HepG2 (cell line): Measurements from ENCODE around the gene LYRM7. TPM values are rescaled to one million over a fixed set of nuclear protein-coding genes. Genes with fewer than 3 reads are reported as not detected.

Source experiments
- ATAC-seq: fragments of 200-7000 bp; cut with Tn5 transposase; 3 replicates; pipeline ENCODE4 v1.9.1; 2020; ENCODE audit warnings: mild to moderate bottlenecking, moderate library complexity
- BruUV-seq: library from RNA; stranded (reverse); fragments of 400-500 nt; replicated peaks from 2 replicates; lab custom pipeline; 2021; lab: Mats Ljungman, UMichigan
- CTCF ChIA-PET: fragments of 300-600 bp; formaldehyde crosslinking; extraction: SDS; loops from one replicate; lab custom pipeline; 2021; ENCODE audit warnings: low total read pairs, inconsistent platforms, low intra/inter-chr PET ratio; lab: Yijun Ruan, JAX
- POLR2A ChIA-PET: fragments of 350-600 bp; sonication (Branson Sonifier 250); formaldehyde crosslinking; loops from one replicate; lab custom pipeline; 2020; ENCODE audit warnings: antibody characterized with exemption, inconsistent platforms; lab: Yijun Ruan, JAX
- DNase-seq: peaks from one replicate; pipeline ENCODE4 v3.0.0-alpha.2; 2015; ENCODE audit warnings: low spot score
- FAIRE-seq: peaks from 3 replicates; lab custom pipeline; 2011; peaks lifted over from hg19 to GRCh38; lab: Jason Lieb, UNC
- H2AFZ ChIP-seq: one replicate; pipeline ENCODE4 v1.6.1; 2011; ENCODE audit warnings: low read length, inconsistent platforms
- H3K27ac ChIP-seq: fragments of 300-600 bp; 3 replicates; pipeline ENCODE4 v1.8.0; 2011; ENCODE audit warnings: mixed run types, mild to moderate bottlenecking, mixed read lengths, low read length, inconsistent platforms; ENCODE audit not compliant: insufficient read depth; ENCODE audit errors: extremely low read length
- H3K27me3 ChIP-seq, 2 experiments: fragments of 200-600 bp in 1 of 2; 2 replicates in 1 of 2; 3 replicates in 1 of 2; pipeline versions ENCODE4 v1.6.0 to v1.8.0; 2011; ENCODE audit warnings: low read length in 2 of 2, mild to moderate bottlenecking in 2 of 2, moderate library complexity in 2 of 2, inconsistent platforms in 1 of 2; ENCODE audit not compliant: insufficient read depth in 2 of 2, control insufficient read depth in 1 of 2
- H3K36me3 ChIP-seq, 2 experiments: fragments of 200-600 bp in 1 of 2; replicated peaks in 1 of 2; 2 replicates in 1 of 2; 3 replicates in 1 of 2; pipeline versions ENCODE4 v1.5.1 to v1.8.0; 2011; ENCODE audit warnings: low read length in 2 of 2, inconsistent platforms in 1 of 2; ENCODE audit not compliant: insufficient read depth in 2 of 2, control insufficient read depth in 1 of 2
- H3K4me1 ChIP-seq: 2 replicates; pipeline ENCODE4 v1.5.1; 2012; ENCODE audit warnings: low read length, inconsistent platforms; ENCODE audit not compliant: insufficient read depth
- H3K4me2 ChIP-seq: 2 replicates; pipeline ENCODE4 v1.6.0; 2011; ENCODE audit warnings: low read depth, low read length, inconsistent platforms
- H3K4me3 ChIP-seq, 3 experiments: fragments of 200-600 bp in 1 of 3; sonication (generic), shearing (Covaris generic) in 1 of 3; replicated peaks in 1 of 3; 2 replicates each; pipeline ENCODE4 v1.5.1; 2011 to 2016; ENCODE audit warnings: low read length in 3 of 3, inconsistent platforms in 2 of 3, low read depth in 2 of 3, mild to moderate bottlenecking in 2 of 3, control low read depth in 1 of 3, mixed read lengths in 1 of 3; ENCODE audit not compliant: insufficient read depth in 1 of 3
- H3K79me2 ChIP-seq: one replicate; pipeline ENCODE4 v1.6.1; 2011; ENCODE audit warnings: low read length, inconsistent platforms; ENCODE audit not compliant: insufficient read depth
- H3K9ac ChIP-seq: 2 replicates; pipeline ENCODE4 v1.6.0; 2011; ENCODE audit warnings: mild to moderate bottlenecking, low read depth, low read length, inconsistent platforms; ENCODE audit not compliant: insufficient read depth
- H3K9me3 ChIP-seq: 2 replicates; pipeline ENCODE4 v1.5.1; 2012; ENCODE audit warnings: mild to moderate bottlenecking, low read length
- H4K20me1 ChIP-seq: 2 replicates; pipeline ENCODE4 v1.6.0; 2011; ENCODE audit warnings: inconsistent platforms, mild to moderate bottlenecking, low read length, moderate library complexity; ENCODE audit not compliant: insufficient read depth
- BRD4 ChIP-seq: sonication (generic); formaldehyde crosslinking; IDR thresholded peaks from 2 replicates; pipeline ENCODE4 v1.4.0; 2020; ENCODE audit warnings: missing genetic modification reagents
- CEBPB ChIP-seq: IDR thresholded peaks from 2 replicates; pipeline ENCODE4 v1.6.1; 2011; ENCODE audit warnings: low read depth, low read length, improper control_type of control experiment, borderline replicate concordance
- ELF1 ChIP-seq: sonication (generic); formaldehyde crosslinking; IDR thresholded peaks from 2 replicates; pipeline ENCODE4 v1.4.0; 2020; ENCODE audit warnings: missing genetic modification reagents
- ELF3 ChIP-seq: IDR thresholded peaks from 2 replicates; pipeline ENCODE4 v1.6.1; 2016; ENCODE audit warnings: missing genetic modification reagents, missing compliant biosample characterization
- FIP1L1 ChIP-seq: fragments of 200-400 bp; formaldehyde crosslinking; IDR thresholded peaks from 2 replicates; pipeline ENCODE4 v1.6.1; 2018; ENCODE audit warnings: low read depth, mild to moderate bottlenecking, low read length, moderate library complexity, borderline replicate concordance; ENCODE audit not compliant: insufficient read depth
- JDP2 ChIP-seq: sonication (generic); formaldehyde crosslinking; IDR thresholded peaks from 2 replicates; pipeline ENCODE4 v1.8.1; 2022; ENCODE audit warnings: missing genetic modification reagents, borderline replicate concordance
- MED8 ChIP-seq: sonication (generic); formaldehyde crosslinking; IDR thresholded peaks from 2 replicates; pipeline ENCODE4 v1.8.1; 2023; ENCODE audit warnings: mild to moderate bottlenecking, missing genetic modification reagents; ENCODE audit not compliant: insufficient replicate concordance
- MIER2 ChIP-seq: IDR thresholded peaks from 2 replicates; pipeline ENCODE4 v1.6.1; 2016; ENCODE audit warnings: missing biosample characterization, missing genetic modification reagents
- MTA3 ChIP-seq: sonication (generic); formaldehyde crosslinking; IDR thresholded peaks from 2 replicates; pipeline ENCODE4 v1.4.0; 2020; ENCODE audit warnings: missing genetic modification reagents
- RFX3 ChIP-seq: IDR thresholded peaks from 2 replicates; pipeline ENCODE4 v1.6.1; 2016; ENCODE audit warnings: missing biosample characterization, missing genetic modification reagents
- TBX2 ChIP-seq: sonication (generic); formaldehyde crosslinking; IDR thresholded peaks from 2 replicates; pipeline ENCODE4 v1.5.0; 2020; ENCODE audit warnings: missing genetic modification reagents, mild to moderate bottlenecking, borderline replicate concordance
- ZKSCAN1 ChIP-seq: fragments of 150-350 bp; IDR thresholded peaks from 2 replicates; pipeline ENCODE4 v1.6.1; 2014; ENCODE audit warnings: low read length
- ZNF296 ChIP-seq: sonication (generic); formaldehyde crosslinking; conservative IDR thresholded peaks from 2 replicates; pipeline ENCODE4 v1.5.0; 2020; ENCODE audit warnings: mild to moderate bottlenecking, missing genetic modification reagents
- ZNF343 ChIP-seq: sonication (generic); formaldehyde crosslinking; IDR thresholded peaks from 2 replicates; pipeline ENCODE4 v1.4.0; 2020; ENCODE audit warnings: mild to moderate bottlenecking, missing genetic modification reagents
- ZNF556 ChIP-seq: sonication (generic); formaldehyde crosslinking; IDR thresholded peaks from 2 replicates; pipeline ENCODE4 v1.4.0; 2020; ENCODE audit warnings: mild to moderate bottlenecking, missing genetic modification reagents, borderline replicate concordance
- ZNF577 ChIP-seq: sonication (generic); formaldehyde crosslinking; IDR thresholded peaks from 2 replicates; pipeline ENCODE4 v1.4.0; 2020; ENCODE audit warnings: mild to moderate bottlenecking, low read depth, missing genetic modification reagents, borderline replicate concordance
- ZNF7 ChIP-seq: IDR thresholded peaks from 2 replicates; pipeline ENCODE4 v1.6.1; 2016; ENCODE audit warnings: missing biosample characterization, missing genetic modification reagents
- ZSCAN21 ChIP-seq: sonication (generic); formaldehyde crosslinking; IDR thresholded peaks from 2 replicates; pipeline ENCODE4 v1.8.0; 2022; ENCODE audit warnings: mild to moderate bottlenecking, missing genetic modification reagents, moderate library complexity, borderline replicate concordance
- WGBS: methylation state at CpG from one replicate; pipeline ENCODE4 v1.1.6; 2017; ENCODE audit warnings: low lambda C conversion rate; 5-methylcytosine and 5-hydroxymethylcytosine counted together
- in situ Hi-C: cut with HindIII; loops from 2 replicates; pipeline ENCODE4 v1.10.0; 2017; ENCODE audit warnings: low pct_unique_long_range_greater_than_20kb; ENCODE audit not compliant: extremely low pct_ligation_motif_present
- intact Hi-C: fragments of 100-400 bp; cut with micrococcal nuclease; formaldehyde crosslinking; loops from one replicate; pipeline ENCODE4 v1.10.0; 2022; ENCODE audit not compliant: unreplicated experiment
- polyA plus RNA-seq, 8 experiments: library from polyadenylated mRNA; depleted of rRNA in 3 of 8; stranded (reverse) in 7 of 8; unstranded in 1 of 8; fragments of >200 nt; fragmentation: Illumina TruSeq in 4 of 8; extraction: Trizol in 4 of 8; gene quantifications; 2 replicates each; pipeline versions ENCODE4 v1.2.1 to v1.2.3, GENCODE V29; 2011 to 2016; ENCODE audit warnings: low read depth in 4 of 8, missing spikeins in 1 of 8, mixed read lengths in 1 of 8; ENCODE audit not compliant: insufficient read depth in 1 of 8
- total RNA-seq, 5 experiments: library from RNA; depleted of rRNA; stranded (reverse); fragments of >200 nt; fragmentation: Illumina TruSeq; extraction: Trizol; gene quantifications; 2 replicates each; pipeline ENCODE4 v1.2.3, GENCODE V29; 2016; ENCODE audit warnings: low read depth in 1 of 5
- TF ChIP-seq, protein P1 (sequence below): sonication (generic); formaldehyde crosslinking; IDR thresholded peaks from 2 replicates; pipeline ENCODE4 v1.5.0; 2020; ENCODE audit warnings: missing genetic modification reagents
- TF ChIP-seq, protein P2 (sequence below): sonication (generic); formaldehyde crosslinking; IDR thresholded peaks from 2 replicates; pipeline ENCODE4 v1.5.1; 2020; ENCODE audit warnings: missing genetic modification reagents, mild to moderate bottlenecking, borderline replicate concordance

Gene LYRM7
- total and polyA plus RNA-seq, 2 of the 13 experiments (the other 11 are each of a cell fraction or from before 2014, with no cell fraction given), result 3.0 to 5.5 TPM

DNA sequence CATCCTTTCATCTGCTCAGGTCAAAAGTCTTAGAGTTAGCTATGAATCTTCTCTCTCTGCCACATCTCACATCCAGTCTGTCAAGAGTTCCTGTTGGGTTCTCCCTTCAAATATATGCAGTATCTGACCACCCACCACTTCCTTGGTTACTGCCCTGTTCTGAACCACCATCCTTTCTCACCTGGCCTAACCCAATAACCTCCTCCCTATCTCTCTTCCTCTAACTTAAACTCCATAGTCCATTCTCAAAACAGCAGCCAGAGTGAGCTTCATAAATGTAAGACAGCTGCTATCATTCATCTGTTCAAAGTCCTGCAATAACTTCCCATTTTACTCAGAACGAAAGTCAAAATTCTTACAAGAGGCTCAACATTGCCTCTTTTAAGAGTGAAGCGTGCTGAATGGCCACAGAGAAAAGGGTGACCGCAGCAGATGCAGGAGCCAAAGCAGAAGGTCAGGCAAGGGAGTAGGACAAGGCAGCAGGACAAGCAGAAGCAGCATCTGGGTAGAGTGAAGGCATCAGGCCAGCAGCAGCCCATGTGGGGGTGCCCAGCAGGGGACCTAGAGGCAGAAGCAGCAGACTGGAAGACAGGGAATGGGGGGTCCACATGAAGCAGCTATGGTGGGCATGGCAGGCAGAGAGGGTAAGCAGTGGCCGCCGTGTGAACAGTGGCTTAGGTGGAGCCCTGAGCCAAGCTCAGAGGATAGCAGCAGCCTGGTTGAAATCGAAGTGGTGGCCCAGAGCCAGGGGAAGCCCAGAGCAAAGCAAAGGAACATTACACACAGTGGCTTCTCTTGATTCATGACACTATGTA is 53.9 kb downstream of the LYRM7 start (continued):
- no peak for TF ChIP-seq FIP1L1
- no peak for TF ChIP-seq ZNF296 (CRISPR knock-in tag)
- TF ChIP-seq ELF1 (CRISPR knock-in tag), result no peak
- TF ChIP-seq ZNF577 (CRISPR knock-in tag), result no peak
- TF ChIP-seq ZNF556 (CRISPR knock-in tag), result no peak

DNA sequence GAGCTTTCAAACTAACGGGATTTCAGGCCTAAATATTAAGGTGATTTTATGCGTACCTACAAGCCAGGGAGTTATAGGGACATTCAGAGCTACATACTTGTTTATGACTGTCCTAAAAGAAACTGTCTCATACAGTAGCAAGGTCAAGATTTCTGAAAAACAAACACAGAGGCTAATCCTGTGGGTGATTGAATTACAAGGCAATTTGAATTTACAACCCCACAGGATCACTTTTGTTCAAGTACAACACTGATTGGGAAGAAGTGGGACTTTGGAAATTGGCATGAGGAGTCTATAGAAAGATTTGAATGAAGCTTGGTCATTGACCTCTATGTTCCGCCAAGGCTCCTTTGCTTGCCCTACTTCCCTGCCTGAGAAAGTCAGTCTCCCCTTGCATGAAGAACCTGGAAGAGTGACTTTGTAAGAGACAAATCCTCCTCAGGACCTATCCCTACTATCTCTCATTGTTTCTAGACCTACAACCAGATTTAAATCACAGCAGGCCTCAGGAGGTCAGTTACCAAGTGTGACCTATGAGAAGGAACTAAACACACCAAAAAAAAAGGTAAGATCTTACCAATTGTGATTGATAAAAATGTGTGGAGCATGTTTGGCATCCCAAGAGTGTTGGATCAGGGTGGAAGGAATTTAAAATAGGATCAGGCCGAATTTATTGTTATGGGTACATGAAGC is 54.7 kb downstream of the LYRM7 start:
- Histone ChIP-seq H3K9ac (no peak overlapping the region), H3K36me3 (no peaks in the 10 kb centered on the region), H3K79me2 (no peaks in the 10 kb centered on the region), H3K4me3 (no peak overlapping the region), H3K4me2 (no peak overlapping the region), H3K9me3 (no peaks in the 10 kb centered on the region), H3K4me1 (no peaks in the 10 kb centered on the region), H3K27me3 (peaks cover 0 to 2% of the 10 kb centered on the region in 2 experiments; a peak in 1 of 5 replicates), H3K27ac (no peak overlapping the region), H2AFZ (no peak overlapping the region), H4K20me1 (no peaks in the 10 kb centered on the region)
- FAIRE-seq (no peak), ATAC-seq (no peak), DNase-seq (no peak)
- in situ Hi-C loops, result no loop called here
- 47% methylated on average over 4 of the region's 4 CpGs for WGBS
- POLR2A ChIA-PET, result no interaction called here
- no TSS peak for BruUV-seq
- intact Hi-C loops, result no loop called here
- CTCF ChIA-PET, result no interaction called here
- TF ChIP-seq ZKSCAN1 (no peak), JDP2 (CRISPR knock-in tag) (no peak), RFX3 (CRISPR knock-in tag) (no peak), TBX2 (CRISPR knock-in tag) (no peak), ELF3 (no peak), MTA3 (CRISPR knock-in tag) (no peak), CEBPB (no peak), MIER2 (CRISPR knock-in tag) (no peak), ZSCAN21 (CRISPR knock-in tag) (no peak), MED8 (CRISPR knock-in tag) (no peak), ZNF343 (CRISPR knock-in tag) (no peak), BRD4 (CRISPR knock-in tag) (no peak), ZNF7 (CRISPR knock-in tag) (no peak)
- TF ChIP-seq, protein P1, sequence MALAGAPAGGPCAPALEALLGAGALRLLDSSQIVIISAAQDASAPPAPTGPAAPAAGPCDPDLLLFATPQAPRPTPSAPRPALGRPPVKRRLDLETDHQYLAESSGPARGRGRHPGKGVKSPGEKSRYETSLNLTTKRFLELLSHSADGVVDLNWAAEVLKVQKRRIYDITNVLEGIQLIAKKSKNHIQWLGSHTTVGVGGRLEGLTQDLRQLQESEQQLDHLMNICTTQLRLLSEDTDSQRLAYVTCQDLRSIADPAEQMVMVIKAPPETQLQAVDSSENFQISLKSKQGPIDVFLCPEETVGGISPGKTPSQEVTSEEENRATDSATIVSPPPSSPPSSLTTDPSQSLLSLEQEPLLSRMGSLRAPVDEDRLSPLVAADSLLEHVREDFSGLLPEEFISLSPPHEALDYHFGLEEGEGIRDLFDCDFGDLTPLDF (CRISPR knock-in tag), result no peak
- TF ChIP-seq, protein P2, sequence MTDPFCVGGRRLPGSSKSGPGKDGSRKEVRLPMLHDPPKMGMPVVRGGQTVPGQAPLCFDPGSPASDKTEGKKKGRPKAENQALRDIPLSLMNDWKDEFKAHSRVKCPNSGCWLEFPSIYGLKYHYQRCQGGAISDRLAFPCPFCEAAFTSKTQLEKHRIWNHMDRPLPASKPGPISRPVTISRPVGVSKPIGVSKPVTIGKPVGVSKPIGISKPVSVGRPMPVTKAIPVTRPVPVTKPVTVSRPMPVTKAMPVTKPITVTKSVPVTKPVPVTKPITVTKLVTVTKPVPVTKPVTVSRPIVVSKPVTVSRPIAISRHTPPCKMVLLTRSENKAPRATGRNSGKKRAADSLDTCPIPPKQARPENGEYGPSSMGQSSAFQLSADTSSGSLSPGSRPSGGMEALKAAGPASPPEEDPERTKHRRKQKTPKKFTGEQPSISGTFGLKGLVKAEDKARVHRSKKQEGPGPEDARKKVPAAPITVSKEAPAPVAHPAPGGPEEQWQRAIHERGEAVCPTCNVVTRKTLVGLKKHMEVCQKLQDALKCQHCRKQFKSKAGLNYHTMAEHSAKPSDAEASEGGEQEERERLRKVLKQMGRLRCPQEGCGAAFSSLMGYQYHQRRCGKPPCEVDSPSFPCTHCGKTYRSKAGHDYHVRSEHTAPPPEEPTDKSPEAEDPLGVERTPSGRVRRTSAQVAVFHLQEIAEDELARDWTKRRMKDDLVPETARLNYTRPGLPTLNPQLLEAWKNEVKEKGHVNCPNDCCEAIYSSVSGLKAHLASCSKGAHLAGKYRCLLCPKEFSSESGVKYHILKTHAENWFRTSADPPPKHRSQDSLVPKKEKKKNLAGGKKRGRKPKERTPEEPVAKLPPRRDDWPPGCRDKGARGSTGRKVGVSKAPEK, result no peak
